NCI-H345 treated with DMSO at 0.1 percent for 48 hours (cell line): ENCODE results near the gene PRPSAP2.
"Not testable (repeated sequence)": the region's sequence is repeated elsewhere in the genome, so short reads cannot be mapped to it uniquely, and the experiment has no call there.

Experiments
- DNase-seq: peaks from one replicate; lab custom pipeline; 2025; ENCODE audit not compliant: unreplicated experiment; lab: John Stamatoyannopoulos, UW

PRPSAP2 gene

GRCh38 chr17:18857864-18858566 lies at the start of gene PRPSAP2:
PRPSAP2 (plus strand) TSS chr17:18858131; CDS start chr17:18865834, 7,703 bp downstream.
- peak; percentile 71 for DNase-seq

GRCh38 chr17:18815924-18816323 lies 42.0 kb upstream of the PRPSAP2 start:
- not testable (repeated sequence) for DNase-seq

- peak; percentile 9 for DNase-seq
These were observed 41.2 kb upstream of the PRPSAP2 start for GRCh38 chr17:18816489-18817371.

- not testable (repeated sequence) for DNase-seq
These were observed 36.5 kb upstream of the PRPSAP2 start for GRCh38 chr17:18821430-18821829.

- not testable (repeated sequence) for DNase-seq
These were observed 30.3 kb upstream of the PRPSAP2 start for GRCh38 chr17:18827613-18828012.

GRCh38 chr17:18848501-18848900 lies 9.4 kb upstream of the PRPSAP2 start:
- DNase-seq, result no peak

GRCh38 chr17:18850679-18851078 lies 7.3 kb upstream of the PRPSAP2 start:
- DNase-seq, result no peak

- no peak for DNase-seq
These were observed 6.7 kb upstream of the PRPSAP2 start for GRCh38 chr17:18851201-18851600.

- DNase-seq, result no peak
These were observed 3.0 kb upstream of the PRPSAP2 start for GRCh38 chr17:18854956-18855355.

- peak; percentile 85 for DNase-seq
These were observed 1.9 kb upstream of the PRPSAP2 start for GRCh38 chr17:18855831-18856569.

- DNase-seq, result no peak
These were observed 1.4 kb upstream of the PRPSAP2 start for GRCh38 chr17:18856570-18856915.

GRCh38 chr17:18858567-18859245 lies 775 bp downstream of the PRPSAP2 start:
- no peak for DNase-seq

- DNase-seq, result no peak
These were observed 1.3 kb downstream of the PRPSAP2 start for GRCh38 chr17:18859256-18859655.

- no peak for DNase-seq
These were observed 2.4 kb downstream of the PRPSAP2 start for GRCh38 chr17:18860161-18860972.

- DNase-seq, result no peak
These were observed 4.1 kb downstream of the PRPSAP2 start for GRCh38 chr17:18862011-18862410.

GRCh38 chr17:18864996-18865395 lies 7.1 kb downstream of the PRPSAP2 start:
- not testable (repeated sequence) for DNase-seq

- DNase-seq, result no peak
These were observed 9.2 kb downstream of the PRPSAP2 start for GRCh38 chr17:18866866-18867813.

GRCh38 chr17:18877104-18877645 lies 19.2 kb downstream of the PRPSAP2 start:
- no peak for DNase-seq
